NCI-H2196 treated with DMSO at 0.1 percent for 48 hours (cell line): ENCODE data around the gene C1QTNF1.

Source experiments
- DNase-seq: peaks from one replicate; lab custom pipeline; 2025; ENCODE audit not compliant: unreplicated experiment; lab: John Stamatoyannopoulos, UW

The C1QTNF1 gene

DNA sequence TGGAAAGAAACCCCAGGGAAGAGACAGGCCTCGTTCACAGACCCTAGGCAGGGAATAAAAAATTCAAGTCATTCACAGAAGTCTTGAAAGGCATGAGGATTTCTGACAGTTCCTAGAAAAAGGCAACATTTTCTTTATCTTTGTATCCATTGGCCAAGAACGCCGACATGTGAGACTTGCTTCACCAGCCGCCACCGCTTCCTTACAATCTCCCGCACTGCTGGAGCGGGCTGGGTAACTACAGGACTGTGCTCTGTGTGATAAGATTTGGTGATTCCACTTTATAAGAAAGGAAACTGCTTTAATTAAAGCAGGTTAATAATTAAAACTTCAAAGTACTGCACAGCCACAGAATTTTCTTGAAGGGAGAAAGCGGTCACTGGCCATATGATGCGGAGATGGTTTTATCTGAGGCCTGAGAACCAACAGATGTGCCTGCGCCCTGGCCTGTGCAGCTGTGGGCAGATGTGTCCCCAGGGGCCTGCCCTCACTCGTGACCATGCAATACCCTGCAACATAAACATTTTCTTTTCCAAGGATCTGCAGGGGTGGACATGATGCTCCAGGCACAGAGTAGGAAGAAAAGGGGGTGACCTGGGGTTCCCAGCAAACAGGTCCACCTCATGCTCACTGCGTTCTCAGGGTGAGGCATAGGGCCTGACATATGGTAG lies 31.3 kb upstream of the C1QTNF1 start:
- DNase-seq, result no peak

DNA sequence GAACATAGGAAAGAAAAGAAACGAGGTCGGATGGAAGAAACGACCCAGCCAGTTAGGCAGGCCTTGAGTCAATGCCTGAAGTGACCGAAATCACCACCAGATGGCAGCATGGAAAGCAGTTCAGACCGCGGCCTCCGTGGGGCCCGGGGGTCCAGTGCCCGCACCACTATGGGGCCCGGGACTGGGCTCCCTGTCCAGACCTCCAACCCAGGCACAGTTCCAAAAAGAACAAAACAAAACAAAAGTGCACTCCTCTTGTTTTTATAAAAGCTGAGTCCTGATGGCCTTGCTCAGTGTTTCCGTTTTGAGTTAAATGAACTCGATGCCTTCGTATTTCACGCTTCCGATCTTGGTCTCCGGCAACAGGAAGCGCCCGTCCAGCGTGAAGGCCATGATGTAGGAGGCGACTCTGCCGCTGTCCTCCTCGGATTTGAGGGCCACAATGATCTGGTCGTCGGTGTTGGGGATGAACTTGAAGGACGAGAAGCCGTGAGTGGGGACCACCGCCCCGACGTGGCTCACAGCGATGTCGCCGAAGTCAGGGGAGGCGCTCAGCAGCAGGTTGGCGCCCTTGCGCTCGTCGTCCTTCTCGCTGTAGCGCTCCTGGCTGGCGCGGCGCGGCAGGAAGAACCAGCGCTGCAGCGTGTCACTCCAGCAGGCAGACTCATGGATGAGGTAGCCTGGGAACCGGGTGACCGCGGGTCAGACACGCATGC lies 30.6 kb upstream of the C1QTNF1 start:
- peak; percentile 24 for DNase-seq

DNA sequence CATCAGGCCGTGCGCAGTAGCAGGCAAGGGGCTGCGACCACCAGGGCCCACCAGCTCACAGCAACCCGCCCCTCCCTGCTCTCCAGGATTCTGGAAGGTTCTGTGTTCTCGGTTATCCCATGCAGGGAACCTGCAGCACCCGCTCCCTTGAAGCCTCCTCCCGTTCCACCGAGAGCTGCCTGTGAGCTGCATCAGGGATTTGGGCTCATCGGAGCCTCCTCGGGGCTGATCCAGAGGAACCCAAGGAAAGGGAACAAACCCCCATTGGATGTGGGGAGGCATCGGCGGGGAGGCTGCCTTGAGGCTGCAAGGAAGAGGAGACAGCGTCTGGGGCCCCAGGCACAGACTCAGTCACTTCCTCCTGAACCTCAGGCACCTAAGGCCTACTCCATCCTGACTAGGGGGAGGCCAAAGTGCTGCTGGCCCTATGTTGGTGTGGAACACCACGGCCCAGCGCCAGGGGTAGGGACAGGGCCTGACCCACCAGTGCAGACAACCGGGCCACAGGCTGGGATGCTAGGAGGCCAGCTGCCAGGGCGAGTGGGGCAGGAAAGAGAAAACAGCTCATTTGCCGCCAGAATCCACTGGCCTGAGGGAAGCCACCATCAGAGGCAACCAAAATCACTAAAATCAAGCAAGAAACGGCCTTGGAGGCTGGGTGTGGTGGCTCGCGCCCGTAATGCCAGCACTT lies 29.8 kb upstream of the C1QTNF1 start:
- DNase-seq, result no peak

DNA sequence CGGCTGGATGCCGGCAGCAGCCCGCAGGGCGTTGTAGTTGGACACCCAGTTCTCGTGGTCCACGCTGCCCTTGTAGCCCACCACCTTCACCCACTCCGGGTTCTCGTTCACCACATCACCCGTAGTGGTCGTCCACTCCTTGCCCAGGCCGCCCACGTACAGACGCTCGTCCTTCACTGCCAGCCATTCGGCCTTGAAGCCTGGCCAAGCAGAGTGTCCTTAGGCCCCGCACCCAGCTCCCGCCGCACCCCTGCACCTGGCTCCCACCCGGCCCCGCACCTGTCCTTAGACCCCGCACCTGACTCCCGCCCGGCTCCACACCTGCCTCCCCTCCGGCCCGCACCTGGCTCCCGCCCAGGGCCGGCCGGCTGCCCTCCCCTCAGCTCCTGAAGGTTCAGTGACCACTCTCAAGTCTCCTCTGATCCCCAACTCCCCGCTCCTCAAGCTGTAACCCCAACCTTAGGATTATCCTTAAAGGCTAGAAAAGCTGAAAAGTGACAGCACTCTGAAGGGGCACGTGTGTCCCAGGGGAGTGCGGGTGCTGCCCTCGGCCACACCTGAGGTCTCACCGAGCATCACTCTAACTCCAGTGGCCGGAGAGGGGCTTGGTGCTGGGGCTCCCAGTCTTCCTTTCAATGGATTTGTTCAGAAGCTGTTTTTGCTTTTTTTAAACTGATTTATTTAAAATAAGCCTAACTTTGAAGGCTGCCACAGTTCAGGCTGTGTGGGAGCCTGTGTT lies 28.8 kb upstream of the C1QTNF1 start:
- DNase-seq, result no peak

DNA sequence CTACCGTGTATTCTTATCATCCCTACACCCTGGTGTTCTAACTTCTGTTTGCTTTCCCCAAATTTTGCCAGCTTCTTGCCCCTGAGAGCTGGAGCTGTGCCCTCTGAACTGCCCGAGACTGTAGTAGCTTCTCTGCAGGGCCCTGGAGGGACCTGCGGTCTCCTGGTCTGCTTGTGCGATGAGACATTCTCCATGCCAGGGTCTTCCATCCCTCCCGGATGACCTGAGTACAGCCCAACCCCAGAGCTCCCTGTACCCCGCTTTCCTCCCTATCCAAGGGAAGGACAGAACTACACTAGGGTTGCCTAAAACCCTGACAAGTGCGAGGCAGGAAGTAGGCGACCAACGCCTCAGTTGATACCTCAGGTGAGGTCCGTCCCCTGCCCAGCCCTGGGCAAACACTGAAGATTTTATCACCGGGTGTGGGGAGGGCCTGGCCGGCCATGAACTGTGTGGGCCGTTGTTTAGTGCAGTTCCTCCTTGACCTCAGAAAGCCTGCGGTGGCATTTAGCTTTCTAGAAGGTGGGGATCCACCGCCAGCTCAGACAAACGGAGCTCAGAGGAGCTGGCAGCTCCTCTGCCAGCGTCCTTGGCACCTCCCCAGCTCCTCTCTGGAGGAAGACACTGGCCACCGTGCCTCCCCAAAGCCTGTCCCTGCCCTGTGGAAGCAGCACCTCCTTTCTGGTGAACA lies 28.1 kb upstream of the C1QTNF1 start:
- DNase-seq, result peak; percentile 72

DNA sequence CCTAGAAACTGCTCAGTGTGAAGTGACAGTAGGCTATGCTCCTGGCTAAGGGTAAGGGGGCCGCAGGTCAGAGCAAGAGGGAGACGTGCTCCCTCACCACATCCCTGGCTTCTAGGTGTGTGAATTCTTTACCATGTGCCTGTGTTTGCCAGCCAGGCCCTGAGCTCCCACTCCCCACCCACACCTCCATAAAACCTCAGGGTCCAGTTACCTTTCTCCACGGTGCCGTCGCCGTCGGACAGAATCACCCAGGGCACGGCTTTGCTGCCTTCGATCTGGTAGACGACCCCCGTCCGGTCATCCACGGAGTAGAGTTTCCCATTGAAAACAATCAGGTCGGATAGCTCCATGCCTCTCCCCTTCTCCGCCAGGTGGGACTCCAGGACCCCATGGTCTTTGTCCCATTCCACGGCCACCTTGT lies 27.2 kb upstream of the C1QTNF1 start:
- no peak for DNase-seq

DNA sequence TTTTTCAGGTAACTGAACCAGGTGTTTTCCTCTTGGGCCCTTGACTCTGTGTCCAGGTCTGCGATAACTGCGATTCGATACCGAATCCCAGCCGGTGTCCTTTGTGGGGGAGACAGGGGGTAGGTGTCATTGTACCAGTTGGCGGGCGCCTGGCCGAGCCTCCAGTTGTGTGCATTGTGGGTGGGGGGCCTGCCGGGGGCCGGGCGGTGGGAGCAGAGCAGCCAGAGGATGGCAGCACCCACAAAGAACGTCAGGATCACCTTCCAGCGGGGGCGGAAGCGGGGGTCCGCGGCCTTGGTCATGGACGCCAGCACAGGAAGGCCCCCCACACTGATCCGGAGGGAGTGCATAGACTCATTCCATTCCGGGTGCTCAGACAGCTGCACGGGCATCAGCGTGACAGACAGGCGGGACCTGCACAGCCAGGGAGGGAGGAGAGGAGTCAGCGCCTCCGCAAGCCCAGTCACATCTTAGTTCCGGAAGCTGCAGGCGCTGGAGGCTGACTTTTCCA lies 26.7 kb upstream of the C1QTNF1 start:
- DNase-seq, result no peak

DNA sequence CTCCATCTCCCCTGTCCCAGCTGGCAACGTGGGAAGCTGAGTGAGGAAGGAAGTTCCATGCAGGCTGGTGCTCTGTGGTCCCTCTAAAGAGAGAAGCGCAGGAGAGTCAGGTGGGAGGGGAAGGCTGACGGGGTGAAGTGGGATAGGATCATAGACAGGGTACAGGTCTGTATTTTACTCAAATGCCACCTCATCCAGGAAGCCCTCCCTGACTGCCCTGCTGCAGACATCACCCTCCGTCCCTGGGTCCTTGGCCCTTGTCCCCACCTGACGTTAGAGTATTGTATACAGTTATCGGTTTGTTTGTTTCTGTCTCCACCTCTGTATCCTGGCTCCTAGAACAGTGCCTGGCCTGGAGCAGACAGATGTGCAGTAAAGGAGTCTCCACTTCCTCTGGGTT lies 26.1 kb upstream of the C1QTNF1 start:
- no peak for DNase-seq

DNA sequence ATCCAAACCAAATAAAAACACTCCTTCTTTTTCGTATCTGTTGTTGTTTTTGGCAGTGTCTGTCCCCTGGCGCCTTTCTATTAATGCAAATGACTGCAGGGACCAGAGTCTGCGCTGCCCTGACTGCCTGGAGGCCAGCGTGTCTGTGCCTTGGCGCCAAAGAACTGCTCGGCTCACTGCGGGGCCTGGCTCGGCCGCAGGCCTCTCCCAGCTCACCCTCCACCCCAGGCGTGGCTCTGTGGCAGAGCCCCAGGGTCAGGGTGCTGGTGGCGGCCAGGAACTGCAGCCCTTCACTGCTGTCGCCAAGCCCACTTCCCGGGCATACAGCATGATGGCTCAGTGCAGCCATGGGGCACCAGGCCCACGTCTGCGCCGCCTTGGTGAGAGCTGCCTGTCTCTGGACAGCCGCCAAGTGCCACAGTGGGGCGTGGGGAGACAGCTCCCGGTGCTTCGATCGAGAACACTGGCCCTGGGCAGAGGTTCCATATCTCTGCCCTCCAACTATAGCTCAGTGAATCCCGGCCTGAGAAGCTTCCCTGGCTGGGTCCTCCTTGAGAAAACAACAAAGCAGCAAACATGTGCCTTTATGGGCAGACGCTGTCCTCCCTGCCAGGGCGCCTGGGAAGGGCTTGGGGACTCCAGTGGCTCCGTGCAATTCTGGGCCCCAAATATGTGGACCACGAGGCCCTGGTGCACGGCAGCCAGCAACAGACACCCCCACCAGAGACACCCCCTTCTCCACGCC lies 25.5 kb upstream of the C1QTNF1 start:
- no peak for DNase-seq

DNA sequence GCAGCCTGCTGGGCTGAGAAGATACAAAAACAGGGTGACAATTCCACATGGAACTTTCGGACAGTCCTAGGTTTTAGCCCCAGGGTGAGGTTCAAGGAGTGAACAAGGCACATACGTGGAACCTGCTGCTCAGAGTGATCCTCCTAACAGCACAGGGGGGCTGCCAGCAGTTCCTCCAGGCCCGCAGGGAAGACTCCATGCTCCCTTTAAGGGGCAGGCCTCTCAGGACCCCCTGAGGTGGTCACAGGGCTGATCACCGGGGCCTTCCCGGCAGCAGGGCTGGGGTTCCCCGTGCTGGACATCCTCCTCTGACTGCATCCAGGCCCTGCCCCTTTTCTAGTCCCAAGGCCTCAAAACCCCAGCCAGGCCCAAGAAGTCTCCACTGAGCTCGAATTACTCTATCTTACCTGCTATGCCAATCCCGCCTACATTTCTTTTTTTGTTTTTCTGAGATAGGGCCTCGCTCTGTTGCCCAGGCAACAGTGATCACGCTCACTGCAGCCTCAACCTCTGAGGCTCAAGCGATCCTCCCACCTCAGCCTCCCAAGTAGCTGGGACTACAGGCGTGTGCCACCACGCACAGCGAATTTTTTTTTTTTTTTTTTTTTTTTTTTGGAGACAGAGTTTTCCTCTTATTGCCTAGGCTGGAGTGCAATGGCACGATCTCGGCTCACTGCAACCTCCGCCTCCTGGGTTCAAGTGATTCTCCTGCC lies 24.8 kb upstream of the C1QTNF1 start:
- DNase-seq, result peak; percentile 17

DNA sequence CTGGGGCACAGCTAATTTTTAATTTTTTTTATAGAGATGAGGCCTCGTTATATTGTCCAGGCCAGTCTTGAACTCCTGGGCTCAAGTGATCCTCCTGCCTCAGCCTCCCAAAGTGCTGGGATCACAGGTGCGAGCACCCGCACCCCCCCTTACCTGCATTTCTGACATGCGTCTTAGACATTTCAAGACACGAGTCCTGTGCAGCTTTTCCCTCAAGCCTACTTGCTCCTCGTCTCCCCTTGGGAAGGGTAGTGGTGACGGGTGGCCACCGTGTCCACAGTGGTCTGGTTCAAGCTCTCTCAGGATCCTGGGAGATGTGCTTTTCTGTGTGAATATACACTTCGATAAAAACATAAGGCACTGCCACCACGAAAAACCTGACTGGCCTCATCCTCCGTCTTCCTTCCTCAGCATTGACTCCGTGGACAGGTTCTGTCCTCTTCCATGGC lies 24.0 kb upstream of the C1QTNF1 start:
- DNase-seq, result no peak

DNA sequence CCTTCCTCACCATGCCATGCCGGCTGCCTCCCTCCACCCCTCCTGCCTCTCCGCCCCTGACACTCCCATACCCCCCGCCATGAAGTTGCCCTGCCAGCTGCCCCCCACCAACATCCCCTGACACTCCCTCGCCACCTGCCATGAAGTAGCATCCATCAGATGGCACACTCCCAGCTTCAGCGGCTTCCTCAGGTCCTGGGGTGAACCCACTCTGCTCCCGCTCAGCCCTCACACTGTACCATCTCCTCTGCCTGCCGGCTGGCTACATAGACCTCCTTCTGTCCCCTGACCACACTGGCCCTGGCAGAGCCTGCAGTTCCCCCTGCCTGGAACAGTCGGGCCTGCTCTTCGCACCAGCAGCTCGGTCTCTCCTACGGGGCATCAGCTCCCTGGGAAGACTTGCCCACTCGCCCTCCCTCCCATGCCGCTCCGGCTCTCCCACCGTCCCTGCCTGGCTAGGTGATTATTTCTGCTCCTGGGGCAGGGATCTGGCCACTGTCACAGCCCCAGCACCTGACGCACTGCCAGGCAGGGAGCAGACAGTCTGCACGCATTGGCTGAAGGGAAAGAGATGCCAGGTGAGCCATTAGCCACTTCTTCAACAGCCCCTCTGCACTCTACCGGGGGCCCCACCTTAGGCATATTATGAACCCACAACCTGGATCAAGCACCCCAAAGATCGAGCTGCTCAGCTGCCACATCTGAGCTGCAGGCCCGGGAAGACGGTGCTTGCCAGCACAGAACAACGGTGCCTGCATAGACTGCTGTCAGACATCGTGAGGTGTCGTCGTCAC lies 23.4 kb upstream of the C1QTNF1 start:
- DNase-seq, result no peak

DNA sequence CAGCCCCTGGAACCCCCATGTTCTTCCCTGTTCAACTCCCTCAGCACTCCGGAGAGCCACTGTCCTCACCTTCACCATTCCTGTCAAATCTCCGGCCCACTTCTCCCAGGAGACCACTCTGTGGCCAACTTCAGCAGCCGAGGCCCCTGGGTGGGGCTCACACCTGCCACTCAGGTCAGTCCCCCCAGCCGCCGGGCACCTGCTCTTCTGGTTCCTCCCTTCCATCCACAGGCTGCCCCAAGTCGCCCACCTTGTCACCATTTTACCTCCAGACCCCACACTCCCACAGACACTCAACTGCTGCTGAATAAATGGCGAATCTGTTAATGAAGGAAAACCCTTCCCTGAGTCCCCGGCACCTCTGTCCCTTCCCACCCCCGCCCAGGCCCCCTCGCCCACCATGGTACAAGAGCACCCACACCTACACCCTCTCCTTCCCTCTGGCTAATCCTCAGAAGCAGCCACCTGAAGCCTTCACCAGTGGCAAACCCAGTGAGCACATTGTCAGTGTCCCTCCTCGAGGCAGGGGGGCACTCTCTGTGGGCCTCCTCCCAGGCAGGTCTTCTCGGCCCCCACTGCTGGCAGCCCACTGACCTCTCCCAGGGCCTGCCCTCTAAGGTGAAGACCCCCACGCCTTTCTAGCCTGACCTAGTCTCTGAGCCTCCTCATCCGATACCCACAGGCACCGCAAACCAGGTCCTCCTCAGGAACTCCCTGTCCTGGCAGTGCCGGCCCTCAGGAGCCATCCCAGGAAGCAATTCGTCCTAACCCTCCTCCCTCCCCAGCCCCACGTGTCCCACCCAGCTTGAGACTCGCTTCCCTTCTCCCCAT lies 22.6 kb upstream of the C1QTNF1 start:
- DNase-seq, result no peak

DNA sequence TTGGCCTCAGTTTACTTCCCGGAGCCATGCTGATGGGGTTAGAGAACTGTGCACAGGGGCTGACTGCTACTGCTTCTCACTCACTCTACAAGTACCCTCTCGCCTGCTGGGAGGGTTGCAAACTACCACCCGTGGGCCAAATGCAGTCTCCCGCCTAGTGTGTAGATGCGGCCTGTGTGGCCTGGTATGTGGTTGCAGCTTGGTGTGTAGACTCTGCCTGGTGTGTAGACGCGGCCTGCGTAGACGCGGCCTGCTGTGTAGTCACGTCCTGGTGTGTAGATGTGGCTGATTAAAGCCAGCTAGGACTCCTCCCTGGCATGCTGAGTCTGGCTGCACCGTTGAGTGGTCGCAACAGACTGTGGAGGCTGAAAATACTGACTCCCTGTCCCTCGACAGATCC lies 21.7 kb upstream of the C1QTNF1 start:
- no peak for DNase-seq

DNA sequence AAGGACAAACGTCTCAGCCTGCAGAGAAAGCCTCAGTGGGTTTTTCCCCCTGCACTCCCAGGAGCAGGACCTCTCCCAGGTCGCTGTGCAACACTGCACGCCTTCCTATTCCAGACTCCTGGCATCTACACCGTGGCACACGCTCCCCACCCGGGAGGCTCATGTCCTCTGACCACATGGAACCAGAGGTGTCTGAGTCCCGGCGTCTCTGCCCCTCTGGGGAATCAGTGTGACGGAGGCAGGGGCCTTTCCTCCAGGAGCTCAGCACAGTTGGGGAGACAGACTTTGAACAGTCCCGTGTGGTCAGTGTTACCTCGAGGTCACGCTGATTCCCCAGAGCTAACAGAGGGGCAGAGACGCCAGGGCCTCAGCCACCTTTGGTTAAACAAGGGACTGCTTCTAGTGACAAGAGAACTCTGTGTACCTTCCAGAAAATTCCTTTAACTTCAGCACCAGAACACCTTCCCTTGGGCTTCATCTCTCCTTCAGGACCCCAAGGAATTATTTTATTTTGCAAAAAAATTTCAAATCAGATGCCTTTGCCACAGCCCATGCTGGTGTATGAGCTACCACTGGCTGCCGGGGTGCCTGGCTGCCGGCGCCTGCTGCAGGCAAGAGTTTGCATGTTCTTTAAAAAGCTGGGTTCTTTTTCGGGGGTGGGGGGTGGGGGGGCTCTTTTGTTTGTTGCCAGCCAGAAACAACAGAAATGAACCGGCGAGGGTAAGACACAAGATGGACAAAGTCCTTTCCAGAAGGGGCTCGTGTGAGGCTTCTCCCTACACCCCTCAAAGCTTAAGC lies 21.0 kb upstream of the C1QTNF1 start:
- DNase-seq, result no peak

DNA sequence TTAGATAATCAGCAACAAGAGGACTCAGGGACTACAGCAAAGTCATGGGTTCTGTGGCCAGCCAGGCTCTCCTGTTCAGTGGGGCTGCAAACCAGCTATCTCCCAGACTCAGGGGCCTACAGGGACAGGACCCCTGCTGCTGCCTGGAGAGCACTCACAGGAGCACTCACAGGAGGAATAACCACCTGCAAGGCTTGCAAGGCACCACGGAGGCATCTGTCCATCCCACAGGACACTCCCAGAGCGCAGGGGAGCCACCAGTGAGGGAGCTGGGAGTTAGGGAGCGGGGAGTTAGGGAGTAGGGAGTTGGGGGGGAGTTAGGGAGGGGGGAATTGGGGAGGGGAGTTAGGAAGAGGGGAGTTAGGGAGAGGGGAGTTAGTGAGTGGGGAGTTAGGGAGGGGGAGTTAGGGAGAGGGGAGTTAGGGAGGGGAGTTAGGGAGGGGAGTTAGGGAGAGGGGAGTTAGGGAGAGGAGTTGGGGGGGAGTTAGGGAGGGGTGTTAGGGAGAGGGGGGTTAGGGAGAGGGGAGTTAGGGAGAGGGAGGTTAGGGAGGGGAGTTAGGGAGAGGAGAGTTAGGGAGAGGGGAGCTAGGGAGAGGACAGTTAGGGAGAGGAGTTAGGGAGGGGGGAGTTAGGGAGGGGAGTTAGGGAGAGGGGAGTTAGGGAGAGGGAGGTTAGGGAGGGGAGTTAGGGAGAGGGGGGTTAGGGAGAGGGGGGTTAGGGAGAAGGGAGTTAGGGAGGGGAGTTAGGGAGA lies 20.1 kb upstream of the C1QTNF1 start:
- DNase-seq, result no peak
